Uterus (tissue), 4 donors: ENCODE results near the gene LTBP1. TPM values are rescaled to one million over a fixed set of nuclear protein-coding genes. Genes with fewer than 3 reads are reported as not detected.

ENCODE experiments used
- DNase-seq, 2 donors: peaks; one replicate each; pipeline ENCODE4 v3.0.0-alpha.2; 2019 to 2020
- H3K27ac ChIP-seq, 2 donors: fragments of 200-600 bp; sonication (generic); 1 replicate in 1 of 2; 2 replicates in 1 of 2; pipeline ENCODE4 v1.5.1; 2016 to 2018
- H3K27me3 ChIP-seq, 2 donors: fragments of 200-600 bp; sonication (generic); one replicate each; pipeline ENCODE4 v1.5.1; 2018 to 2019; ENCODE audit warnings: control low read depth in 1 of 2
- H3K36me3 ChIP-seq, 2 donors: fragments of 200-600 bp; sonication (generic); one replicate each; pipeline ENCODE4 v1.5.1; 2019; ENCODE audit warnings: control low read depth in 1 of 2
- H3K4me1 ChIP-seq, 2 donors: fragments of 200-600 bp; sonication (generic); one replicate each; pipeline ENCODE4 v1.5.1; 2018 to 2019; ENCODE audit warnings: control low read depth in 1 of 2
- H3K4me3 ChIP-seq, 2 donors: fragments of 200-600 bp; sonication (generic); 1 replicate in 1 of 2; 2 replicates in 1 of 2; pipeline ENCODE4 v1.5.1; 2018 to 2019; ENCODE audit warnings: mild to moderate bottlenecking in 1 of 2
- H3K9me3 ChIP-seq, 2 donors: fragments of 200-600 bp; sonication (generic); one replicate each; pipeline ENCODE4 v1.5.1; 2019; ENCODE audit warnings: control low read depth in 1 of 2
- CTCF ChIP-seq, 4 experiments: fragments of 200-600 bp in 2 of 4; fragments of 450-650 bp in 2 of 4; sonication (generic) in 2 of 4; IDR thresholded peaks; one replicate each; pipeline ENCODE4 v1.5.1; 2016 to 2019; ENCODE audit warnings: antibody characterized with exemption in 4 of 4, mild to moderate bottlenecking in 2 of 4, moderate library complexity in 1 of 4
- POLR2A ChIP-seq, 2 donors: fragments of 450-650 bp; IDR thresholded peaks; one replicate each; pipeline ENCODE4 v1.6.1; 2016; ENCODE audit warnings: antibody characterized with exemption in 2 of 2, mild to moderate bottlenecking in 1 of 2, moderate library complexity in 1 of 2
- intact Hi-C: fragments of 100-400 bp; cut with DNase I; formaldehyde crosslinking; loops from one replicate; pipeline ENCODE4 v1.15.1; 2023; ENCODE audit warnings: low total_unique reads
- total RNA-seq, 4 donors: library from RNA; depleted of rRNA in 3 of 4; stranded (reverse); fragments of >200 nt in 3 of 4; gene quantifications; one replicate each; pipeline versions ENCODE4 v1.1.0 to v1.2.4, GENCODE V29; 2014 to 2023
- donor health status: DM: yes; HTN: yes; CAD: no.

The LTBP1 gene
- total RNA-seq, 4 donors from 2014 or later, result 72.5 to 322 (median 92.2) TPM

GRCh38 chr2:33137331-33137730, 190.6 kb downstream of the LTBP1 start:
- no peaks in the 10 kb centered on the region for H3K36me3 ChIP-seq
- intact Hi-C loops, result no loop called here
- no peak overlapping the region for H3K4me3 ChIP-seq
- TF ChIP-seq POLR2A (IDR thresholded peaks at IDR 0.05) (no peak), CTCF (IDR thresholded peaks at IDR 0.05) (no peak)
- H3K9me3 ChIP-seq, result no peaks in the 10 kb centered on the region
- H3K27ac ChIP-seq, result peak overlapping the region; percentile 82 to 83
- no peaks in the 10 kb centered on the region for H3K27me3 ChIP-seq
- peaks cover 0 to 7% of the 10 kb centered on the region in 2 donors for H3K4me1 ChIP-seq
- no peak for DNase-seq

- H3K4me3 ChIP-seq, result no peak overlapping the region
- H3K36me3 ChIP-seq, result no peaks in the 10 kb centered on the region
- no peaks in the 10 kb centered on the region for H3K27me3 ChIP-seq
- peaks cover 0 to 10% of the 10 kb centered on the region in 2 donors for H3K4me1 ChIP-seq
- H3K27ac ChIP-seq, result no peak overlapping the region
- intact Hi-C loops, result no loop called here
- H3K9me3 ChIP-seq, result no peaks in the 10 kb centered on the region
- DNase-seq, result no peak
- TF ChIP-seq CTCF (IDR thresholded peaks at IDR 0.05) (no peak), POLR2A (IDR thresholded peaks at IDR 0.05) (no peak)
Observed at GRCh38 chr2:33139949-33140348, 193.2 kb downstream of the LTBP1 start.

GRCh38 chr2:33141476-33141875, 194.7 kb downstream of the LTBP1 start:
- no peak overlapping the region for H3K27ac ChIP-seq
- no peaks in the 10 kb centered on the region for H3K27me3 ChIP-seq
- peaks cover 0 to 10% of the 10 kb centered on the region in 2 donors for H3K4me1 ChIP-seq
- no peak overlapping the region for H3K4me3 ChIP-seq
- no peaks in the 10 kb centered on the region for H3K36me3 ChIP-seq
- DNase-seq, result no peak
- TF ChIP-seq POLR2A (IDR thresholded peaks at IDR 0.05), result no peak
- no peak for TF ChIP-seq CTCF (IDR thresholded peaks at IDR 0.05)
- intact Hi-C loops, result no loop called here
- H3K9me3 ChIP-seq, result no peaks in the 10 kb centered on the region

- Histone ChIP-seq H3K27ac (no peak overlapping the region), H3K27me3 (no peaks in the 10 kb centered on the region), H3K4me3 (no peak overlapping the region), H3K36me3 (no peaks in the 10 kb centered on the region), H3K4me1 (peaks cover 0 to 8% of the 10 kb centered on the region in 2 donors), H3K9me3 (no peaks in the 10 kb centered on the region)
- intact Hi-C loops, result no loop called here
- no peak for DNase-seq
- TF ChIP-seq POLR2A (IDR thresholded peaks at IDR 0.05) (no peak), CTCF (IDR thresholded peaks at IDR 0.05) (no peak)
Observed at GRCh38 chr2:33142810-33143209, 196.1 kb downstream of the LTBP1 start.

GRCh38 chr2:33144243-33144642, 197.5 kb downstream of the LTBP1 start:
- H3K9me3 ChIP-seq, result no peaks in the 10 kb centered on the region
- intact Hi-C loops, result no loop called here
- no peak for DNase-seq
- no peaks in the 10 kb centered on the region for H3K27me3 ChIP-seq
- H3K4me3 ChIP-seq, result no peak overlapping the region
- peaks cover 0 to 8% of the 10 kb centered on the region in 2 donors for H3K4me1 ChIP-seq
- H3K36me3 ChIP-seq, result no peaks in the 10 kb centered on the region
- peak overlapping the region in 1 of 2 donors; percentile 73 for H3K27ac ChIP-seq
- no peak for TF ChIP-seq CTCF (IDR thresholded peaks at IDR 0.05)
- no peak for TF ChIP-seq POLR2A (IDR thresholded peaks at IDR 0.05)
